GM23338 (cell line): ENCODE measurements around the gene HLCS. TPM values are rescaled to one million over a fixed set of nuclear protein-coding genes. Genes with fewer than 3 reads are reported as not detected.
A peak's percentile ranks its signal among the peaks of the same experiment; 100 is the strongest.

Source experiments
- ATAC-seq: fragments of 200-7000 bp; cut with Tn5 transposase; 3 replicates; pipeline ENCODE4 v1.9.1; 2020
- DNase-seq: peaks from one replicate; pipeline ENCODE4 v3.0.0-alpha.2; 2015; ENCODE audit warnings: low spot score
- H2AFZ ChIP-seq: fragments of 200-600 bp; sonication (generic); 2 replicates; pipeline ENCODE4 v1.8.0; 2016; ENCODE audit warnings: antibody characterized with exemption, mild to moderate bottlenecking, moderate library complexity
- H3F3A ChIP-seq: fragments of 200-600 bp; sonication (generic); replicated peaks from 2 replicates; pipeline ENCODE4 v1.8.0; 2017; ENCODE audit warnings: antibody characterized with exemption, mixed run types, low read depth
- H3K27ac ChIP-seq: fragments of 200-600 bp; sonication (generic); 2 replicates; pipeline ENCODE4 v1.6.1; 2016; ENCODE audit warnings: low read depth
- H3K27me3 ChIP-seq: fragments of 200-600 bp; sonication (generic); 2 replicates; pipeline ENCODE4 v1.8.0; 2016; ENCODE audit warnings: mild to moderate bottlenecking, mixed run types, moderate library complexity; ENCODE audit not compliant: insufficient read depth
- H3K36me3 ChIP-seq: fragments of 200-600 bp; sonication (generic); 2 replicates; pipeline ENCODE4 v1.8.0; 2016; ENCODE audit warnings: mild to moderate bottlenecking; ENCODE audit not compliant: insufficient read depth
- H3K4me1 ChIP-seq: fragments of 200-600 bp; sonication (generic); 2 replicates; pipeline ENCODE4 v1.8.0; 2016; ENCODE audit warnings: mild to moderate bottlenecking, moderate library complexity; ENCODE audit not compliant: insufficient read depth
- H3K4me2 ChIP-seq: fragments of 200-600 bp; sonication (generic); 2 replicates; pipeline ENCODE4 v1.7.1; 2017; ENCODE audit warnings: mixed run types
- H3K4me3 ChIP-seq: fragments of 200-600 bp; sonication (generic); 2 replicates; pipeline ENCODE4 v1.6.1; 2016; ENCODE audit warnings: mixed run types
- H3K79me2 ChIP-seq: fragments of 200-600 bp; sonication (generic); replicated peaks from 2 replicates; pipeline ENCODE4 v1.8.0; 2017; ENCODE audit warnings: mild to moderate bottlenecking; ENCODE audit not compliant: insufficient read depth
- H3K9me2 ChIP-seq: fragments of 200-600 bp; sonication (generic); 2 replicates; pipeline ENCODE4 v1.8.0; 2017; ENCODE audit not compliant: insufficient read depth
- H4K20me1 ChIP-seq: fragments of 200-600 bp; sonication (generic); replicated peaks from 2 replicates; pipeline ENCODE4 v1.8.0; 2017; ENCODE audit warnings: mild to moderate bottlenecking; ENCODE audit not compliant: insufficient read depth
- H3K27ac Mint-ChIP-seq: 2 replicates; pipeline ENCODE4 v1.8.0; 2020; ENCODE audit warnings: inconsistent platforms, mild to moderate bottlenecking, moderate library complexity, mixed read lengths
- H3K27me3 Mint-ChIP-seq: 3 replicates; pipeline ENCODE4 v1.8.0; 2022; ENCODE audit warnings: low read depth, mild to moderate bottlenecking, moderate library complexity, mixed read lengths, inconsistent platforms; ENCODE audit not compliant: insufficient read depth, poor library complexity
- H3K36me3 Mint-ChIP-seq: 3 replicates; pipeline ENCODE4 v1.8.0; 2021; ENCODE audit warnings: low read depth, mild to moderate bottlenecking, inconsistent platforms, moderate library complexity, mixed read lengths
- H3K4me1 Mint-ChIP-seq: 3 replicates; pipeline ENCODE4 v1.8.0; 2020; ENCODE audit warnings: mild to moderate bottlenecking, inconsistent platforms, mixed read lengths
- H3K4me3 Mint-ChIP-seq: 3 replicates; pipeline ENCODE4 v1.8.0; 2021; ENCODE audit warnings: moderate library complexity, mild to moderate bottlenecking, inconsistent platforms, mixed read lengths
- H3K9me3 Mint-ChIP-seq: 3 replicates; pipeline ENCODE4 v1.8.0; 2020; ENCODE audit warnings: moderate library complexity, mild to moderate bottlenecking, inconsistent platforms, mixed read lengths
- CREB1 ChIP-seq: fragments of 250-450 bp; sonication (Bioruptor Pico); IDR thresholded peaks from 2 replicates; pipeline ENCODE4 v1.5.0; 2020; ENCODE audit warnings: low read depth, mild to moderate bottlenecking, moderate library complexity
- EZH2 ChIP-seq: fragments of 200-600 bp; sonication (generic); IDR thresholded peaks from one replicate; pipeline ENCODE4 v1.8.0; 2017; ENCODE audit warnings: antibody characterized with exemption, mild to moderate bottlenecking, low read depth; ENCODE audit not compliant: unreplicated experiment
- EZH2phosphoT487 ChIP-seq: fragments of 200-600 bp; sonication (generic); IDR thresholded peaks from one replicate; pipeline ENCODE4 v1.8.1; 2018; ENCODE audit warnings: antibody characterized with exemption; ENCODE audit not compliant: unreplicated experiment
- JUNB ChIP-seq: IDR thresholded peaks from one replicate; pipeline ENCODE4 v1.6.1; 2016; ENCODE audit warnings: antibody characterized with exemption; ENCODE audit not compliant: unreplicated experiment
- NANOG ChIP-seq: IDR thresholded peaks from 2 replicates; pipeline ENCODE4 v1.6.1; 2016; ENCODE audit warnings: antibody characterized with exemption, borderline replicate concordance
- REST ChIP-seq: IDR thresholded peaks from one replicate; pipeline ENCODE4 v1.6.1; 2018; ENCODE audit warnings: antibody characterized with exemption; ENCODE audit not compliant: unreplicated experiment
- STAT1 ChIP-seq: IDR thresholded peaks from one replicate; pipeline ENCODE4 v1.6.1; 2016; ENCODE audit warnings: antibody characterized with exemption; ENCODE audit not compliant: unreplicated experiment
- ZNF331 ChIP-seq: fragments of 250-450 bp; sonication (Bioruptor Pico); IDR thresholded peaks from 2 replicates; pipeline ENCODE4 v1.5.0; 2020; ENCODE audit warnings: low read depth, mild to moderate bottlenecking, moderate library complexity
- polyA plus RNA-seq: library from polyadenylated mRNA; unstranded; fragments of >200 nt; fragmentation: Nextera tagmentation; extraction: Ambion mirVana; gene quantifications from 2 replicates; pipeline ENCODE4 v1.2.1, GENCODE V29; 2016
- total RNA-seq: library from RNA; depleted of rRNA; stranded (reverse); fragments of >200 nt; shearing (Covaris generic); gene quantifications from 2 replicates; pipeline ENCODE4 v1.2.3, GENCODE V29; 2014
- TF ChIP-seq, protein P1 (sequence below): fragments of 250-450 bp; sonication (Bioruptor Pico); IDR thresholded peaks from 2 replicates; pipeline ENCODE4 v1.5.0; 2020; ENCODE audit warnings: mild to moderate bottlenecking, moderate library complexity
- TF ChIP-seq, protein P2 (sequence below): IDR thresholded peaks from 2 replicates; pipeline ENCODE4 v1.6.1; 2016; ENCODE audit warnings: antibody characterized with exemption
- TF ChIP-seq, protein P3 (sequence below), 2 experiments: fragments of 200-600 bp in 1 of 2; sonication (generic) in 1 of 2; conservative IDR thresholded peaks; 2 replicates each; pipeline versions ENCODE4 v1.5.1 to v1.6.1; 2016 to 2017; ENCODE audit warnings: antibody characterized with exemption in 2 of 2, low read depth in 2 of 2, mild to moderate bottlenecking in 2 of 2, moderate library complexity in 1 of 2

HLCS gene
- total and polyA plus RNA-seq, 2 experiments from 2014 or later = 6.1 to 14.7 TPM

DNA sequence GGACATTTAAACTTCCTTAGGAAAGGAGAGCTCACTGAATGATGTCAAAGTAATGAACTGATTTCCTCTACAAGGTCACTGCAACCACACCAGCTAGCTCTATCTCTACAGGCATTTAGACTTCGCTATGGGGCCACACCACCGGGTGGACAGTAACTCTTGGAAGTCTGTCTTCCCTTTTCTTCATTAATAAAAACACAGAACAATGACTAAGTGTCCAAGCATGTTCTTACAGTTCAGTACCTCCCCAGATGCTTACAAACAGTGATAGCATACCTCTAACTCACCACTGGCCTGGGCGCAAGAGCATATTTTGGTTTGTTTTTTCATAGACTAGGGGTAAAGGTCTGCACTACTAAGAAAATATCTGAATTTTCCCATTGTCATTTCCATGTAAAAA lies 212.9 kb downstream of the HLCS start (continued):
- TF ChIP-seq, protein P1, sequence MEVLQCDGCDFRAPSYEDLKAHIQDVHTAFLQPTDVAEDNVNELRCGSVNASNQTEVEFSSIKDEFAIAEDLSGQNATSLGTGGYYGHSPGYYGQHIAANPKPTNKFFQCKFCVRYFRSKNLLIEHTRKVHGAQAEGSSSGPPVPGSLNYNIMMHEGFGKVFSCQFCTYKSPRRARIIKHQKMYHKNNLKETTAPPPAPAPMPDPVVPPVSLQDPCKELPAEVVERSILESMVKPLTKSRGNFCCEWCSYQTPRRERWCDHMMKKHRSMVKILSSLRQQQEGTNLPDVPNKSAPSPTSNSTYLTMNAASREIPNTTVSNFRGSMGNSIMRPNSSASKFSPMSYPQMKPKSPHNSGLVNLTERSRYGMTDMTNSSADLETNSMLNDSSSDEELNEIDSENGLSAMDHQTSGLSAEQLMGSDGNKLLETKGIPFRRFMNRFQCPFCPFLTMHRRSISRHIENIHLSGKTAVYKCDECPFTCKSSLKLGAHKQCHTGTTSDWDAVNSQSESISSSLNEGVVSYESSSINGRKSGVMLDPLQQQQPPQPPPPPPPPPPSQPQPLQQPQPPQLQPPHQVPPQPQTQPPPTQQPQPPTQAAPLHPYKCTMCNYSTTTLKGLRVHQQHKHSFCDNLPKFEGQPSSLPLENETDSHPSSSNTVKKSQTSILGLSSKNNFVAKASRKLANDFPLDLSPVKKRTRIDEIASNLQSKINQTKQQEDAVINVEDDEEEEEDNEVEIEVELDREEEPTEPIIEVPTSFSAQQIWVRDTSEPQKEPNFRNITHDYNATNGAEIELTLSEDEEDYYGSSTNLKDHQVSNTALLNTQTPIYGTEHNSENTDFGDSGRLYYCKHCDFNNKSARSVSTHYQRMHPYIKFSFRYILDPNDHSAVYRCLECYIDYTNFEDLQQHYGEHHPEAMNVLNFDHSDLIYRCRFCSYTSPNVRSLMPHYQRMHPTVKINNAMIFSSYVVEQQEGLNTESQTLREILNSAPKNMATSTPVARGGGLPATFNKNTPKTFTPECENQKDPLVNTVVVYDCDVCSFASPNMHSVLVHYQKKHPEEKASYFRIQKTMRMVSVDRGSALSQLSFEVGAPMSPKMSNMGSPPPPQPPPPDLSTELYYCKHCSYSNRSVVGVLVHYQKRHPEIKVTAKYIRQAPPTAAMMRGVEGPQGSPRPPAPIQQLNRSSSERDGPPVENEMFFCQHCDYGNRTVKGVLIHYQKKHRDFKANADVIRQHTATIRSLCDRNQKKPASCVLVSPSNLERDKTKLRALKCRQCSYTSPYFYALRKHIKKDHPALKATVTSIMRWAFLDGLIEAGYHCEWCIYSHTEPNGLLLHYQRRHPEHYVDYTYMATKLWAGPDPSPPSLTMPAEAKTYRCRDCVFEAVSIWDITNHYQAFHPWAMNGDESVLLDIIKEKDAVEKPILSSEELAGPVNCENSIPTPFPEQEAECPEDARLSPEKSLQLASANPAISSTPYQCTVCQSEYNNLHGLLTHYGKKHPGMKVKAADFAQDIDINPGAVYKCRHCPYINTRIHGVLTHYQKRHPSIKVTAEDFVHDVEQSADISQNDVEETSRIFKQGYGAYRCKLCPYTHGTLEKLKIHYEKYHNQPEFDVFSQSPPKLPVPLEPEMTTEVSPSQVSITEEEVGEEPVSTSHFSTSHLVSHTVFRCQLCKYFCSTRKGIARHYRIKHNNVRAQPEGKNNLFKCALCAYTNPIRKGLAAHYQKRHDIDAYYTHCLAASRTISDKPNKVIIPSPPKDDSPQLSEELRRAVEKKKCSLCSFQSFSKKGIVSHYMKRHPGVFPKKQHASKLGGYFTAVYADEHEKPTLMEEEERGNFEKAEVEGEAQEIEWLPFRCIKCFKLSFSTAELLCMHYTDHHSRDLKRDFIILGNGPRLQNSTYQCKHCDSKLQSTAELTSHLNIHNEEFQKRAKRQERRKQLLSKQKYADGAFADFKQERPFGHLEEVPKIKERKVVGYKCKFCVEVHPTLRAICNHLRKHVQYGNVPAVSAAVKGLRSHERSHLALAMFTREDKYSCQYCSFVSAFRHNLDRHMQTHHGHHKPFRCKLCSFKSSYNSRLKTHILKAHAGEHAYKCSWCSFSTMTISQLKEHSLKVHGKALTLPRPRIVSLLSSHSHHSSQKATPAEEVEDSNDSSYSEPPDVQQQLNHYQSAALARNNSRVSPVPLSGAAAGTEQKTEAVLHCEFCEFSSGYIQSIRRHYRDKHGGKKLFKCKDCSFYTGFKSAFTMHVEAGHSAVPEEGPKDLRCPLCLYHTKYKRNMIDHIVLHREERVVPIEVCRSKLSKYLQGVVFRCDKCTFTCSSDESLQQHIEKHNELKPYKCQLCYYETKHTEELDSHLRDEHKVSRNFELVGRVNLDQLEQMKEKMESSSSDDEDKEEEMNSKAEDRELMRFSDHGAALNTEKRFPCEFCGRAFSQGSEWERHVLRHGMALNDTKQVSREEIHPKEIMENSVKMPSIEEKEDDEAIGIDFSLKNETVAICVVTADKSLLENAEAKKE (CRISPR knock-in tag) = no peak
- TF ChIP-seq, protein P2, sequence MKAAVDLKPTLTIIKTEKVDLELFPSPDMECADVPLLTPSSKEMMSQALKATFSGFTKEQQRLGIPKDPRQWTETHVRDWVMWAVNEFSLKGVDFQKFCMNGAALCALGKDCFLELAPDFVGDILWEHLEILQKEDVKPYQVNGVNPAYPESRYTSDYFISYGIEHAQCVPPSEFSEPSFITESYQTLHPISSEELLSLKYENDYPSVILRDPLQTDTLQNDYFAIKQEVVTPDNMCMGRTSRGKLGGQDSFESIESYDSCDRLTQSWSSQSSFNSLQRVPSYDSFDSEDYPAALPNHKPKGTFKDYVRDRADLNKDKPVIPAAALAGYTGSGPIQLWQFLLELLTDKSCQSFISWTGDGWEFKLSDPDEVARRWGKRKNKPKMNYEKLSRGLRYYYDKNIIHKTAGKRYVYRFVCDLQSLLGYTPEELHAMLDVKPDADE = no peak

DNA sequence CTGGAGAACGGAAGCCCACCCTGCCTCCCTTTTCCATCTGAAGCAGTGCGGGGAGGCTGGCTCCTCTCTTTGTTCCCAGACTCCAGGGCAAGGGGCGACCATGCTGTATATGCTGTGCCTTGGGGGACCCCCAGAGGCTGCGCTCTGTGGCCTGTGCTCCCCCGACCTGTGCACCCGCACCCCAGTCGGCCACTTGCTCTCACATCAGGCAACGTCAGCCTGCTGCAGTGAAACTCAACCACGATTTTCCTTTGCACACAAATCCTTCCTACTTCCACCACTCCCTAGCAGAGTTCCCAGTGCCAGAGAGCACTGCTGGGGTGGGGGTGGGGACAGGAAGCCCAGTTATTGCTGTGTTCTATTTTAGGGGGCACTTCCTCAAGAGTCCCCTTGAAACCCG lies 215.1 kb downstream of the HLCS start:
- peak overlapping the region; percentile 52 for H3K4me3 Mint-ChIP-seq
- Histone ChIP-seq H3K27ac (peak overlapping the region; percentile 90), H3K4me3 (peak overlapping the region; percentile 21)
- TF ChIP-seq CREB1 = no peak
- TF ChIP-seq ZNF331 (CRISPR knock-in tag) = no peak
- TF ChIP-seq, protein P3, sequence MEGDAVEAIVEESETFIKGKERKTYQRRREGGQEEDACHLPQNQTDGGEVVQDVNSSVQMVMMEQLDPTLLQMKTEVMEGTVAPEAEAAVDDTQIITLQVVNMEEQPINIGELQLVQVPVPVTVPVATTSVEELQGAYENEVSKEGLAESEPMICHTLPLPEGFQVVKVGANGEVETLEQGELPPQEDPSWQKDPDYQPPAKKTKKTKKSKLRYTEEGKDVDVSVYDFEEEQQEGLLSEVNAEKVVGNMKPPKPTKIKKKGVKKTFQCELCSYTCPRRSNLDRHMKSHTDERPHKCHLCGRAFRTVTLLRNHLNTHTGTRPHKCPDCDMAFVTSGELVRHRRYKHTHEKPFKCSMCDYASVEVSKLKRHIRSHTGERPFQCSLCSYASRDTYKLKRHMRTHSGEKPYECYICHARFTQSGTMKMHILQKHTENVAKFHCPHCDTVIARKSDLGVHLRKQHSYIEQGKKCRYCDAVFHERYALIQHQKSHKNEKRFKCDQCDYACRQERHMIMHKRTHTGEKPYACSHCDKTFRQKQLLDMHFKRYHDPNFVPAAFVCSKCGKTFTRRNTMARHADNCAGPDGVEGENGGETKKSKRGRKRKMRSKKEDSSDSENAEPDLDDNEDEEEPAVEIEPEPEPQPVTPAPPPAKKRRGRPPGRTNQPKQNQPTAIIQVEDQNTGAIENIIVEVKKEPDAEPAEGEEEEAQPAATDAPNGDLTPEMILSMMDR (conservative IDR thresholded peaks at IDR 0.05; ENCODE audit: low read depth in 2 of 2) = no peak
- TF ChIP-seq NANOG = no peak
- no peak for TF ChIP-seq REST
- TF ChIP-seq STAT1 = no peak
- no peak for TF ChIP-seq JUNB
- no peak for TF ChIP-seq EZH2
- TF ChIP-seq EZH2phosphoT487 = no peak

More for the DNA sequence above, 215.1 kb downstream of the HLCS start:
- Histone ChIP-seq H3K79me2 (no peaks in the 10 kb centered on the region), H3K9me2 (no peaks in the 10 kb centered on the region), H3K27me3 (peaks cover 22% of the 10 kb centered on the region), H3F3A (no peaks in the 10 kb centered on the region), H3K4me2 (peak overlapping the region; percentile 47), H3K4me1 (peaks cover 37% of the 10 kb centered on the region), H2AFZ (peak overlapping the region; percentile 15; the same call in 1 of the 2 replicates), H4K20me1 (no peaks in the 10 kb centered on the region), H3K36me3 (no peaks in the 10 kb centered on the region)
- ATAC-seq (peak; percentile 7; the same call in 2 of the 3 replicates), DNase-seq (peak; percentile 31)
- no peaks in the 10 kb centered on the region; the same call in 1 of the 3 replicates for H3K36me3 Mint-ChIP-seq
- H3K27me3 Mint-ChIP-seq = peaks cover 24% of the 10 kb centered on the region
- H3K4me1 Mint-ChIP-seq = peaks cover 60% of the 10 kb centered on the region
- no peaks in the 10 kb centered on the region; the same call in 2 of the 3 replicates for H3K9me3 Mint-ChIP-seq
- peak overlapping the region; percentile 92 for H3K27ac Mint-ChIP-seq
